Pons (tissue), 1 donor: ENCODE data around the gene PCK1.
"Not testable (repeated sequence)": the region's sequence is repeated elsewhere in the genome, so short reads cannot be mapped to it uniquely, and the experiment has no call there.

Source experiments
- DNase-seq: peaks from one replicate; pipeline ENCODE4 v3.0.0-alpha.2; 2016; ENCODE audit warnings: low spot score

PCK1 gene

GRCh38 chr20:57560554-57561355 is at the start of gene PCK1:
PCK1 (plus strand) TSS chr20:57561110; CDS start chr20:57561412, 302 bp downstream.
- DNase-seq = no peak

- not testable (repeated sequence) for DNase-seq
Observed at GRCh38 chr20:57511709-57512108, 49.2 kb upstream of the PCK1 start.

- no peak for DNase-seq
Observed at GRCh38 chr20:57512432-57512831, 48.5 kb upstream of the PCK1 start.

GRCh38 chr20:57513199-57513598 is 47.7 kb upstream of the PCK1 start:
- DNase-seq = no peak

GRCh38 chr20:57514273-57514751 is 46.6 kb upstream of the PCK1 start:
- DNase-seq = peak; percentile 81

- no peak for DNase-seq
Observed at GRCh38 chr20:57517904-57518303, 43.0 kb upstream of the PCK1 start.

- no peak for DNase-seq
Observed at GRCh38 chr20:57522380-57523140, 38.4 kb upstream of the PCK1 start.

- DNase-seq = no peak
Observed at GRCh38 chr20:57523782-57524181, 37.1 kb upstream of the PCK1 start.

GRCh38 chr20:57524511-57525176 is 36.3 kb upstream of the PCK1 start, which contains the start of gene CTCFL:
CTCFL (minus strand) TSS chr20:57525140; CDS start chr20:57524205, 935 bp downstream.
- no peak for DNase-seq

- DNase-seq = no peak
Observed at GRCh38 chr20:57525328-57526086, 35.4 kb upstream of the PCK1 start.

GRCh38 chr20:57526087-57526884 is 34.6 kb upstream of the PCK1 start:
- no peak for DNase-seq

- DNase-seq = no peak
Observed at GRCh38 chr20:57526885-57527460, 33.9 kb upstream of the PCK1 start.

- no peak for DNase-seq
Observed at GRCh38 chr20:57527728-57528127, 33.2 kb upstream of the PCK1 start.

GRCh38 chr20:57528148-57528547 is 32.8 kb upstream of the PCK1 start:
- no peak for DNase-seq

GRCh38 chr20:57529160-57529585 is 31.7 kb upstream of the PCK1 start:
- DNase-seq = no peak

GRCh38 chr20:57529810-57530209 is 31.1 kb upstream of the PCK1 start:
- no peak for DNase-seq

- no peak for DNase-seq
Observed at GRCh38 chr20:57530327-57530981, 30.5 kb upstream of the PCK1 start.

- no peak for DNase-seq
Observed at GRCh38 chr20:57532104-57532503, 28.8 kb upstream of the PCK1 start.

- DNase-seq = no peak
Observed at GRCh38 chr20:57535297-57535696, 25.6 kb upstream of the PCK1 start.
